SK-N-SH treated with all-trans-retinoic acid at 6 μM for 48 hours (cell line): ENCODE results near the gene UCP2.

Experiments
- ESRRG ChIP-seq: fragments of 250-450 bp; sonication (Bioruptor Pico); IDR thresholded peaks from 2 replicates; pipeline ENCODE4 v1.6.1; 2021; ENCODE audit warnings: mild to moderate bottlenecking
- OSR1 ChIP-seq: fragments of 250-450 bp; sonication (Bioruptor Pico); IDR thresholded peaks from 2 replicates; pipeline ENCODE4 v1.8.0; 2022; ENCODE audit warnings: moderate library complexity, mild to moderate bottlenecking, inconsistent platforms
- POU6F1 ChIP-seq: fragments of 250-450 bp; sonication (Bioruptor Pico); IDR thresholded peaks from 2 replicates; pipeline ENCODE4 v1.8.0; 2021; ENCODE audit warnings: low read depth, mild to moderate bottlenecking, moderate library complexity, borderline replicate concordance
- PPARA ChIP-seq: fragments of 250-450 bp; sonication (Bioruptor Pico); IDR thresholded peaks from 2 replicates; pipeline ENCODE4 v1.5.0; 2020; ENCODE audit warnings: mild to moderate bottlenecking, borderline replicate concordance
- TCF4 ChIP-seq: fragments of 250-450 bp; sonication (Bioruptor Pico); IDR thresholded peaks from 2 replicates; pipeline ENCODE4 v1.8.0; 2021; ENCODE audit warnings: mild to moderate bottlenecking, moderate library complexity, borderline replicate concordance
- TOX ChIP-seq: fragments of 250-450 bp; sonication (Bioruptor Pico); IDR thresholded peaks from 2 replicates; pipeline ENCODE4 v1.8.0; 2021; ENCODE audit warnings: mild to moderate bottlenecking, moderate library complexity, borderline replicate concordance
- TSHZ2 ChIP-seq: fragments of 250-450 bp; sonication (Bioruptor Pico); IDR thresholded peaks from 2 replicates; pipeline ENCODE4 v1.5.0; 2020; ENCODE audit warnings: mild to moderate bottlenecking, moderate library complexity
- ZNF8 ChIP-seq: fragments of 450-650 bp; formaldehyde crosslinking; IDR thresholded peaks from 2 replicates; pipeline ENCODE4 v1.5.0; 2020; ENCODE audit warnings: mild to moderate bottlenecking, moderate library complexity
- TF ChIP-seq, protein P1 (sequence below): fragments of 250-450 bp; sonication (Bioruptor Pico); IDR thresholded peaks from 2 replicates; pipeline ENCODE4 v1.8.0; 2020; ENCODE audit warnings: mild to moderate bottlenecking, moderate library complexity, borderline replicate concordance

- TF ChIP-seq TCF4 (no peak), PPARA (CRISPR knock-in tag) (no peak), TSHZ2 (CRISPR knock-in tag) (no peak), ZNF8 (CRISPR knock-in tag) (no peak), OSR1 (CRISPR knock-in tag) (no peak), ESRRG (CRISPR knock-in tag) (no peak), POU6F1 (CRISPR knock-in tag) (no peak), TOX (CRISPR knock-in tag) (no peak)
- TF ChIP-seq, protein P1, sequence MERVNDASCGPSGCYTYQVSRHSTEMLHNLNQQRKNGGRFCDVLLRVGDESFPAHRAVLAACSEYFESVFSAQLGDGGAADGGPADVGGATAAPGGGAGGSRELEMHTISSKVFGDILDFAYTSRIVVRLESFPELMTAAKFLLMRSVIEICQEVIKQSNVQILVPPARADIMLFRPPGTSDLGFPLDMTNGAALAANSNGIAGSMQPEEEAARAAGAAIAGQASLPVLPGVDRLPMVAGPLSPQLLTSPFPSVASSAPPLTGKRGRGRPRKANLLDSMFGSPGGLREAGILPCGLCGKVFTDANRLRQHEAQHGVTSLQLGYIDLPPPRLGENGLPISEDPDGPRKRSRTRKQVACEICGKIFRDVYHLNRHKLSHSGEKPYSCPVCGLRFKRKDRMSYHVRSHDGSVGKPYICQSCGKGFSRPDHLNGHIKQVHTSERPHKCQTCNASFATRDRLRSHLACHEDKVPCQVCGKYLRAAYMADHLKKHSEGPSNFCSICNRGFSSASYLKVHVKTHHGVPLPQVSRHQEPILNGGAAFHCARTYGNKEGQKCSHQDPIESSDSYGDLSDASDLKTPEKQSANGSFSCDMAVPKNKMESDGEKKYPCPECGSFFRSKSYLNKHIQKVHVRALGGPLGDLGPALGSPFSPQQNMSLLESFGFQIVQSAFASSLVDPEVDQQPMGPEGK (CRISPR knock-in tag), result no peak
These were observed 28.0 kb upstream of the UCP2 start for GRCh38 chr11:74010306-74011300.
